B cell (primary cell): Measurements from ENCODE around the gene CDHR1. TPM values are rescaled to one million over a fixed set of nuclear protein-coding genes. Genes with fewer than 3 reads are reported as not detected.

Experiments used
- ATAC-seq: fragments of 200-7000 bp; cut with Tn5 transposase; one replicate; pipeline ENCODE4 v1.10.0; 2021; ENCODE audit warnings: low read depth, mild to moderate bottlenecking, moderate number of reproducible peaks, moderate library complexity
- CTCF ChIA-PET: fragments of 350-600 bp; sonication (Branson Sonifier 250); formaldehyde crosslinking; loops from one replicate; lab custom pipeline; 2021; ENCODE audit warnings: antibody characterized with exemption, inconsistent platforms; lab: Charles Lee
- POLR2A ChIA-PET: fragments of 350-600 bp; sonication (Branson Sonifier 250); formaldehyde crosslinking; loops from one replicate; lab custom pipeline; 2021; ENCODE audit warnings: antibody characterized with exemption; lab: Charles Lee
- DNase-seq: peaks from one replicate; pipeline ENCODE4 v3.0.0; 2013
- H2AFZ ChIP-seq: 2 replicates; pipeline ENCODE4 v1.6.1; 2012; ENCODE audit warnings: mild to moderate bottlenecking, low read depth, low read length; ENCODE audit not compliant: insufficient read depth, poor library complexity, severe bottlenecking
- H3K27ac ChIP-seq, 2 donors: 1 replicate in 1 of 2; 2 replicates in 1 of 2; pipeline ENCODE4 v1.5.1; 2012 to 2013; ENCODE audit warnings: low read length in 2 of 2, mild to moderate bottlenecking in 2 of 2, moderate library complexity in 1 of 2
- H3K27me3 ChIP-seq, 4 experiments: fragments of 200-600 bp in 1 of 4; sonication (generic) in 1 of 4; replicated peaks in 1 of 4; 1 replicate in 2 of 4; 2 replicates in 2 of 4; pipeline versions ENCODE4 v1.6.1 to v1.7.0; 2013 to 2016; ENCODE audit warnings: low read length in 3 of 4, mild to moderate bottlenecking in 2 of 4, mixed read lengths in 1 of 4, moderate library complexity in 1 of 4; ENCODE audit not compliant: insufficient read depth in 4 of 4, control insufficient read depth in 3 of 4; ENCODE audit errors: control extremely low read depth in 1 of 4
- H3K36me3 ChIP-seq, 2 experiments: replicated peaks in 1 of 2; 1 replicate in 1 of 2; 2 replicates in 1 of 2; pipeline versions ENCODE4 v1.6.1 to v1.7.1; 2013; ENCODE audit warnings: low read length in 1 of 2; ENCODE audit not compliant: insufficient read depth in 2 of 2, control insufficient read depth in 1 of 2; ENCODE audit errors: control extremely low read depth in 1 of 2, extremely low read depth in 1 of 2
- H3K4me1 ChIP-seq, 2 donors: fragments of 200-600 bp in 1 of 2; sonication (generic) in 1 of 2; 1 replicate in 1 of 2; 2 replicates in 1 of 2; pipeline versions ENCODE4 v1.5.1 to v1.6.1; 2013 to 2017; ENCODE audit warnings: low read length in 2 of 2; ENCODE audit not compliant: control insufficient read depth in 2 of 2, insufficient read depth in 2 of 2
- H3K4me2 ChIP-seq: replicated peaks from 2 replicates; pipeline ENCODE3; 2012; ENCODE audit warnings: mild to moderate bottlenecking, low read depth, low read length; ENCODE audit not compliant: poor library complexity, severe bottlenecking
- H3K4me3 ChIP-seq, 5 experiments: fragments of 200-600 bp in 1 of 5; sonication (generic) in 1 of 5; 1 replicate in 3 of 5; 2 replicates in 2 of 5; pipeline versions ENCODE4 v1.5.1 to v1.7.0; 2011 to 2016; ENCODE audit warnings: low read length in 4 of 5, mild to moderate bottlenecking in 4 of 5, low read depth in 2 of 5, control low read depth in 1 of 5, moderate library complexity in 1 of 5; ENCODE audit not compliant: insufficient read depth in 1 of 5; ENCODE audit errors: control extremely low read depth in 1 of 5, extremely low read depth in 1 of 5
- H3K79me2 ChIP-seq: fragments of 200-600 bp; sonication (generic); one replicate; pipeline ENCODE4 v1.6.0; 2016; ENCODE audit warnings: low read length; ENCODE audit not compliant: control insufficient read depth, insufficient read depth
- H3K9ac ChIP-seq: fragments of 200-600 bp; sonication (generic); 2 replicates; pipeline ENCODE4 v1.6.1; 2017; ENCODE audit warnings: mild to moderate bottlenecking, low read length, moderate library complexity
- H3K9me3 ChIP-seq, 3 donors: one replicate each; pipeline versions ENCODE4 v1.6.1 to v1.7.1; 2013; ENCODE audit warnings: low read length in 2 of 3; ENCODE audit not compliant: control insufficient read depth in 2 of 3, insufficient read depth in 1 of 3; ENCODE audit errors: control extremely low read depth in 1 of 3
- H4K20me1 ChIP-seq: 2 replicates; pipeline ENCODE4 v1.6.0; 2012; ENCODE audit warnings: mild to moderate bottlenecking, low read length; ENCODE audit not compliant: insufficient read depth, control insufficient read depth, poor library complexity, severe bottlenecking
- H3K27ac Mint-ChIP-seq: one replicate; pipeline ENCODE4 v1.8.0; 2021; ENCODE audit warnings: mixed read lengths
- H3K27me3 Mint-ChIP-seq: one replicate; pipeline ENCODE4 v1.8.0; 2021; ENCODE audit warnings: mixed read lengths
- H3K4me1 Mint-ChIP-seq: one replicate; pipeline ENCODE4 v1.8.0; 2021; ENCODE audit warnings: mixed read lengths
- H3K4me3 Mint-ChIP-seq: one replicate; pipeline ENCODE4 v1.8.0; 2021; ENCODE audit warnings: mixed read lengths
- H3K9me3 Mint-ChIP-seq: one replicate; pipeline ENCODE4 v1.8.0; 2022; ENCODE audit warnings: mixed read lengths; ENCODE audit not compliant: insufficient read depth
- CTCF ChIP-seq: fragments of 200-600 bp; IDR thresholded peaks from one replicate; pipeline ENCODE4 v1.8.0; 2022; ENCODE audit warnings: antibody characterized with exemption, mild to moderate bottlenecking
- EZH2 ChIP-seq: IDR thresholded peaks from 2 replicates; pipeline ENCODE4 v1.6.1; 2012; ENCODE audit warnings: borderline replicate concordance, low read depth, mild to moderate bottlenecking, moderate library complexity, low read length; ENCODE audit not compliant: insufficient read depth, poor library complexity, severe bottlenecking
- WGBS: methylation state at CpG from one replicate; pipeline ENCODE4 v1.1.5; 2013; ENCODE audit warnings: missing lambda C conversion rate; ENCODE audit not compliant: insufficient coverage; 5-methylcytosine and 5-hydroxymethylcytosine counted together
- intact Hi-C: fragments of 100-400 bp; cut with micrococcal nuclease; formaldehyde crosslinking; loops from one replicate; pipeline ENCODE4 v1.10.0; 2022
- polyA plus RNA-seq: library from polyadenylated mRNA; depleted of rRNA; stranded (reverse); fragments of >200 nt; gene quantifications from 2 replicates; pipeline ENCODE4 v1.2.3, GENCODE V29; 2012
- total RNA-seq, 2 donors: library from RNA; stranded (reverse); fragments of 120-200 nt in 1 of 2; gene quantifications; 1 replicate in 1 of 2; 2 replicates in 1 of 2; pipeline versions ENCODE4 v1.2.3 to v1.2.4, GENCODE V29; 2013 to 2022

Gene CDHR1
- total and polyA plus RNA-seq, 2 donors (not counting 1 experiment from before 2014, with no cell fraction given): 0.31 to 1.7 TPM

GRCh38 chr10:84217746-84218145 is 23.4 kb downstream of the CDHR1 start:
- peaks cover 14% of the 10 kb centered on the region for H3K27me3 Mint-ChIP-seq
- no peak overlapping the region for H3K4me3 Mint-ChIP-seq
- no peaks in the 10 kb centered on the region for H3K4me1 Mint-ChIP-seq
- ChIA-PET CTCF (no interaction called here), POLR2A (no interaction called here)
- Histone ChIP-seq H3K36me3 (no peaks in the 10 kb centered on the region), H3K79me2 (no peaks in the 10 kb centered on the region), H3K9me3 (peaks cover 0 to 10% (median 0%) of the 10 kb centered on the region in 3 donors), H3K27ac (no peak overlapping the region), H3K4me2 (no peak overlapping the region), H3K9ac (no peak overlapping the region), H4K20me1 (no peaks in the 10 kb centered on the region), H3K4me3 (no peak overlapping the region), H3K4me1 (no peaks in the 10 kb centered on the region), H2AFZ (no peak overlapping the region), H3K27me3 (peaks cover 0 to 9% (median 0%) of the 10 kb centered on the region in 4 experiments)
- ATAC-seq: no peak
- DNase-seq: no peak
- H3K9me3 Mint-ChIP-seq: no peaks in the 10 kb centered on the region
- no peak overlapping the region for H3K27ac Mint-ChIP-seq
- intact Hi-C loops: no loop called here
- TF ChIP-seq CTCF (no peak), EZH2 (no peak)
- WGBS: 100% methylated on average over 4 of the region's 4 CpGs

- Histone ChIP-seq H3K27me3 (peaks cover 0 to 14% (median 1%) of the 10 kb centered on the region in 4 experiments), H3K9me3 (peaks cover 0 to 10% (median 0%) of the 10 kb centered on the region in 3 donors), H3K79me2 (no peaks in the 10 kb centered on the region), H3K36me3 (no peaks in the 10 kb centered on the region), H2AFZ (no peak overlapping the region), H3K27ac (no peak overlapping the region), H3K4me1 (no peaks in the 10 kb centered on the region), H3K4me3 (no peak overlapping the region), H3K9ac (no peak overlapping the region), H4K20me1 (no peaks in the 10 kb centered on the region), H3K4me2 (no peak overlapping the region)
- ChIA-PET CTCF (no interaction called here), POLR2A (no interaction called here)
- peaks cover 21% of the 10 kb centered on the region for H3K27me3 Mint-ChIP-seq
- DNase-seq (no peak), ATAC-seq (no peak)
- TF ChIP-seq EZH2 (no peak), CTCF (no peak)
- H3K27ac Mint-ChIP-seq: no peak overlapping the region
- H3K4me3 Mint-ChIP-seq: no peak overlapping the region
- intact Hi-C loops: no loop called here
- H3K4me1 Mint-ChIP-seq: no peaks in the 10 kb centered on the region
- no peaks in the 10 kb centered on the region for H3K9me3 Mint-ChIP-seq
- WGBS: 93% methylated on average over 8 of the region's 8 CpGs
Observed at GRCh38 chr10:84221916-84222315, 27.6 kb downstream of the CDHR1 start.
